Erythroblast (primary cell): ENCODE measurements around the gene TMEM114.

Source experiments
- GATA1 ChIP-seq: IDR thresholded peaks from 2 replicates; pipeline ENCODE4 v1.6.1; 2011; ENCODE audit warnings: low read depth, mild to moderate bottlenecking, control low read depth, low read length, moderate library complexity
- POLR2A ChIP-seq: IDR thresholded peaks from 2 replicates; pipeline ENCODE4 v1.6.1; 2011; ENCODE audit warnings: mild to moderate bottlenecking, low read length

DNA sequence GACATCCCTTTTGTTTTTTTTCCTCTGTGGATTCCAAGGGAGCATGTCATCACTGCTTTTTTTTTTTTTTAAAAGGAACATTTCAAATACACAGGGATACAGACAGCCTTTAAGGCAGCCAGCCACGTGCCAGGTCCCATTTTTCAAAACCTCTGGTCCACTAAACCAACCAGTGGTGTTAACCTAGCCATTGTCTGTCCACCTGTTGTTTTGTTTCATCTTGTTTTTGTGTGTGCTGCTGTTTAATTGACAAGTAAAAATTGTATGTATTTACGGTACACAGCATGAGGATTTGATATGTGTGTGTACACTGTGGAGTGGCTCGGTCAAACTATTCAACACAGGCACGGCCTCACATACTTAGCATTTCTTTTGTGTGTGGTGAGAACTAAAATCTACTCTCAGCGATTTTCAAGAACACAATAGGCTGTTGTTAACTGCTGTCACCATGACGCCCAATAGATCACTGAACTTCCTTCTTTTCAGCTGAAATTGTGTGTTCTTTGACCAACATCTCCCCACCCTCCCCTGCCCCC lies 19.2 kb downstream of the TMEM114 start:
- TF ChIP-seq POLR2A, result no peak
- TF ChIP-seq GATA1, result no peak
